NCI-H524 treated with DMSO at 0.1 percent for 48 hours (cell line): ENCODE data around the gene NYAP2.
A peak's percentile ranks its signal among the peaks of the same experiment; 100 is the strongest.

ENCODE experiments used
- DNase-seq: peaks from one replicate; lab custom pipeline; 2025; lab: John Stamatoyannopoulos, UW

Gene NYAP2

DNA sequence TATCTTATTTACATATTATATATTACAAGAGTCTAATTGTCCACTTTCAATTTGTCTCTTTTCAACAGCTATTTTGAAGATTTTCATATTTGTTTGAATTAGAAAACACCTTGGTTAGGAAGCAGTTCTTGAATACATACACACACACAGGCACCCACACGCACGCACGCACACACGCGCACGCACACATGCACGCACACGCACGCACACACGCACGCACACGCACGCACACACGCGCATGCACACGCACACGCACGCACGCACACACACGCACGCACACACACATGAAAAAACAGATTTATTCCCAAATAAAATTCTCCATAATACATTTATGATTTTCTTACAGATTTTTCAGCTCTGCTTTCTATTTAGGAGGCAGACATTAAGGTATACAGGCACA lies 220.7 kb downstream of the NYAP2 start:
- DNase-seq: no peak

DNA sequence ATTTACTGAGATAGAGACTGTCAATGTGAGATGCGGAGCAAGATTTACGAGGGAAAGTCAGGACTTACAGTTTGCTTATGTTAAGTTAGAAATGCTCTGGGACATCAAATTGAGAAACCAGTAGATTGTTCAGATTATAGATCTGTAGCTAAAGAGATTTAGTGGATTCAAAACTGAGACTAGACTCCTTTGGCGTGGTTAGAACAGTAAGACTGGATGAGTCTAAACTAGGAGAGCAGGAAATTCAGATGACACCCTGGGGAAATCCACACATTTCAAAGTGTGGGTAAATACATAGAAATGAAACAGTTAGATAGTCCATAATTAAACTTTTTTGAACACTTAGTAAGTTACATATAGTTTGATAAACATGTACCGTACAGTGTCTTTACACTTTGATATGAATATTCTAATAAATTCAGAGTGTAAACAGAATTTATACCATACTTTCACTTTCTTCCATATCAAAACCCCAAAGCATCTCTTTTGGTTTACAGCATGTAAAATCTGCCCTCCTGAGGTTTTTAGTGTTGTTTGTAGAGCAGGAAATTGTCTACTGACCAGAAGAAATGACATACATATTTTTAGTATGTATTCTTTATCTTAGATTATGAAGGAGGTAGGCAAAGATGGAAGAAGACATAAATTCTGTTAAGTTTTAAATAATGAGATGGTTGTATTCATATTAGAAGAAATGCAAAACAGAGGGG lies 231.5 kb downstream of the NYAP2 start:
- no peak for DNase-seq

DNA sequence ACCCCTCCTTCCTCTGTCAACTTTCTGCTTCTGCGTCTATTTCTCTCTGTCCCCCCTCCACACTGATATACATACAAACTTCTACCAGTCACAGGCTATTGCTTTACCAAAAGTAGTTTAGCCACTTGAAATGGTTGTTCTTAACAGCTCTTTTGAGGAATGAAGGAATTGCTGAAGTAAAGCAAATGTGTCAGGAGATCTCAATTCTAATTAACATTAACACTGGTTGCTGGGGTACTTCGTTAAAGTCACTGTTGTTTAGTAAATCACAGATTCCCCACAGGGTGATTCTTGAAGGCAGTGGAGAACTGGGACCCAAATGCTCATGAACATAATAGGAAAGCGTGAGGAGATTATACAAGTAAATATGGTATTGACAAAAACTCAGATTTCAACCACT lies 232.8 kb downstream of the NYAP2 start:
- no peak for DNase-seq

DNA sequence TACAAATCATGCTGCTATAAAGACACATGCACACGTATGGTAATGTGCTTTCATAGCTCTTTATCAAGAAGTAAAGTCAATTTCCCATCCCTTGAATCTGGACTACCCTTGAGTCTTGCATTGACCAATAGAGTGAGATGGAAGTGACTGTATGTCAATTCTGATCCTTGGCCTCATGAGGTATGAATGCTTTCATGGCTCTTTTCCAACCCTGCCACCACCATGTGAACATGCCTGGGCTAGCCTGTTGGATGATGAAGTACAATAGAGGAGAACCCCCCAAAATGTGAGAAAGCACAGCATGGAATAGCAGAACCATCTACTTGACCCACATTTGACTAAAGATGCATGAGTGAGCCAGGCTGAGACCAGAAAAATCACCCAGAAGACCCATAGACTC lies 237.0 kb downstream of the NYAP2 start:
- DNase-seq: no peak

DNA sequence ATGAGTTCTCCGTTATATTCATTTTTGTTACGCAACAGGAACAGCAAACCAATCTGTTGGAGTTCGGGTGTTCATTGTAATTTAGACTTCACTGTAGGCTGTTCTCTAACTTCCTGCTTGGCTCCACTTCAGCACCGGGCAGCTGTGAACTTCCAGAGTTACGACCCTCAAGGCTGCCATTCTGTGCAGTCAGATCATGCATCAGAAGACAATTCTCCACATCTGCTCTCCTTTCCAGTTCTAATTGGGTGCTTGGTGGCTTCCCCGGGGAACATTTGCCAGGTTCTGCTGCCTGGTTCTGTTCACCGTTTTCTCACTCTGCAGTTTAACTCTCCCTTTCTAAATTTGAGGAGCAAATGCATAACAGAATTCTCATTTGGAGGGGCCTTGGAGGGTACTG lies 237.7 kb downstream of the NYAP2 start:
- DNase-seq: no peak

DNA sequence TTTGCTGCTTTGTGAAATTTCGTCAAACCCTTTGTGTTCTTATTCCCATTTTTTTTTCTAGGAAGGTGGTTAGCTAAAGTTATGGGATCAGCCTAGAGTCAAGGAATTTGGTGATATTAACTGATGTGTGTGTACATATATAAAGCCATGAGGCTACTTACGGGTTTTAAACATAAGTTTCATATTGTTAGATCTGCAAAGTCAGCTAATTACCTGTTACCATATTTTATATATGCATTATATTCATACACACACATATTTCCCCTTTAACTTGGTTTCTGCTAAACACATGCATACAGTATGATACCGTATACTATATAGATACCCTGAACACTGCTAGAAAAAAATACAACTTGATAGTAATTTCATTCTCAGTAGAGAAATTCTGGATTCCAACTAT lies 241.0 kb downstream of the NYAP2 start:
- DNase-seq: no peak

DNA sequence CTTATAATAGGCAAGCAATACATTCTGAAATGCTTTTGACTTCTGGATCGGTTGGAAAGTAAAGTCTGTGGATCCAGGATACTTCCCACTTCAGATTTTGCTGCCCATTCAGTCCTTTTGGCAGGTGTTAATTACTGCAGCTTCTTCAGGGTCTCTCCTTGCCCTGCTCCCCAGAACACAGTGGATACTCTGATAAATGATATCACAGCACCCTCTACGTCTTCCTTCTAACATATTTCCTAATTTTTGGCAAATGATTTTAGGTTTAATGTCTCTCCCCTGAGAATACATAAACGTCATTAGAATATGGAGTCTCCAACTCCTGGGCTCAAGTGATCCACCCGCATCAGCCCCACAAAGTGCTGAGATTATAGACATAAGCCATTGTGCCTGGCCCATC lies 249.8 kb downstream of the NYAP2 start:
- no peak for DNase-seq

DNA sequence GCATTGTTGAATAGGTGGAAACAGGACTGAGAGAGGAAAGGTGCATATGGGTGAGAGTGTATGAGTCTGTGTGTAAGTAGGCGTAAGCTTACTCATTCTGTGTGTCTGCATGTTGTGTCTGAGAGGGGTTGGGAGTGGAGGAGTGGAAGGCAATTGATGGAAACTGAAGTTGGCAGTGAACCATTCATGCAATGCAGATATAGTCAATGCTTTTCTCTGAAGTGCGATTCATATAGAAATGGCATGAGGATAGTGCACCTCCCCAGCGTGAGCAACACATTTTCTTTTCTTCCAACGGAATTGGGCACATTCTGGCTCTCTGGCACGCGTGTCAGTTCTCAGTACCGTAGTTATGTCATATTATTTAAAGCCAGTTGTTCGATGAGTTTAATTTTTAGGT lies 250.5 kb downstream of the NYAP2 start:
- no peak for DNase-seq

DNA sequence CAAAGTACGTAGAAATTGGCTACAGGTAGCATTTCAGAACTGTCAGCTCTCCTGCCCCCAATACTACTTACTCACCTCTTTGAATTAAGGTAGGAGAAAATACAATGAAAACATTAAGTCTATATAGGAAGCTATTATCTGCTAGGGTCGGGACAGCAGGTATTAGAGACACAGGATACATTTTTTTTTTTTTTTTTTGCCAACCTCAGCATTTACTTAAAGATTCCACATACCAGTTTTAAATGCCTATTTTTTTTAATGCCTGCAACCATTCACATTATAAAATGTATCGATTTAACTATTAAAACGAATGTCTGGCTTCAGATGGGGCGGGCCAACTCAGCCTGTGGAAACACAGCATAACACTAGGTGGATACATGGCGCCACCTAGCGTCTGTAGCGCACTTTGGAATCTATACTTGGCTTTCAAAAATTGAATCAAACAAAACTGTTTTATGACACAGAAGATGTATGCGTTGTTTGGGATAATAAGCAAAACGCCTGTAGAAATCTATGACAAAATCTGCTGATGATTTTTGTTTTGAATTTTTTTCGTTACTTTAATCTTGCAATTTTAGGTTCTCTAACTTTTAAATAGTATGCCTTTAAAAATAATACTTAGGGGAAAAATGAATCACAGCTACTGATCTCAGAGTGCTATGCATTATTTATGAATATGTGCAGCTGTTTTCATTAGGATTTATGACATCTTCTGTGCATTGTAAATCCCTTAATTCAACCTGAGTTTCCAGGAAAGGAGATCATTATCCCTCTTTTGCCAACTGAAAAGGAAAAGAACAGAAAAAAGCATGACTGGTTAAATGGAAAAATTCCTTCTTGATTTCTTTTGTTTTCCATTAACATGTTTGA lies 261.0 kb downstream of the NYAP2 start:
- peak; percentile 19 for DNase-seq

DNA sequence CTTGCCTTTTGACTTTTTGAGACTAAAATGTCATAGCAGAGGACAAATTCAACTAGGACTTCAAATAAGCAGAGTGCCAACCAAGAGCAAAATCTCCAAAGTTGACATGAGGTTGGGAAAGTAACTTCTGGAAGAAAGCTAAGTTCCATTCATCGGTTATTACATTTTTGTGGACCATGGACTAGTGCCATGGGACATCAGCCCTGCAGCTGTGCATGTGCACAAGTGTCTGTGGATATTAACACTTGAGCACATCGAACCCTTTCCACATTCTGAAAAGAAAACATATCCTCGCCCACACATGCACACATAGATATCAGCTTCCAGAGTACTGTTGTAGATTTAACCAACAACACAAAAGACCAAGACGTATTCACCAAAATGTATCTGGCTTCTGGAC lies 262.6 kb downstream of the NYAP2 start:
- no peak for DNase-seq

DNA sequence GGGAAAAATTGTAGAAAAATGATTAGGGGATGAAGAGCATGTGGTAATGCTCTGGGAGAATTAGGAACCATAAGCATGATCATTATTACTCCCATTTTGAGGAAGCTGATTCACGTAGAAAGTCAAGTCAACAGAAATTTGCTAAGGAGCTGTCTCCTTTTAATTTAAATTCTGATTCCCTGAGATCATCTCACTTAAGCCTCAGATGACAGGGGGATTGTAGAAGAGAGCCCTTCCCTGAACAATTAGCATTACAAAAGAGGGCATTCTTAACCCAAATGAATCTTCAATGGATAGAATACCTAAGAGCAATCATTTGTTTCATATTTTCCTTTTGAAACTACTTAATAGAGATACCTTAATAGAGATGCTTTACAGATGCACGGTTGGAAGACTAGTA lies 267.9 kb downstream of the NYAP2 start:
- no peak for DNase-seq

DNA sequence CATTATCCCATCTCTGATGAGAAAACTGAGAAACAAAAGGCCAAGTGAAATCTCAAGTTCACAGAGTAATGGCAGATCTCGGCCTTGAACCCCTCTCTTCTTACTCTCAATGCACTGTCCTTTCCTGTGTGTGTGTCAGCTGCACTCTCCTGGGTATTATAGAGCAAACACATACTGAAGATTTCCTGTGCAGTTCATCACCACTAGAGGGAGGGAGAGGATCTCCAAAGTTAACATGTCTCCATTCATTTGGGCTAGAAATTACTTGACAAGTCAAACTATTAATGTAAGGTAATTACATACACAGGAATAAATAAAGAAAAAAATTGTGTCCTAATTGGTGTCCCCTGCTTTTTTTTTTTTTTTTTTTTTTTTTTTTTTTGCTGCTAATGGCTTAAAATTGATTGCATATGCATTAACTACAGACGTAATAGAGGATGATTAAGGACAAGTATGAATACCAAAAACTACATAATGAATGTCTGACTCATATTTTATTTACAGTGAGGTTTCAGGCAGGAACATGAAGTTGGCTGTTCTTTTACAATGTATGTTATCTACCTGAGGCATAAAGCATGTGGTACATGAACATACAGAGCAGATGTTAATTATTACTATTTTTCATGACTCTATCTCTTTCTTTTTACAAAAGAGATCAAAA lies 269.2 kb downstream of the NYAP2 start:
- no peak for DNase-seq

DNA sequence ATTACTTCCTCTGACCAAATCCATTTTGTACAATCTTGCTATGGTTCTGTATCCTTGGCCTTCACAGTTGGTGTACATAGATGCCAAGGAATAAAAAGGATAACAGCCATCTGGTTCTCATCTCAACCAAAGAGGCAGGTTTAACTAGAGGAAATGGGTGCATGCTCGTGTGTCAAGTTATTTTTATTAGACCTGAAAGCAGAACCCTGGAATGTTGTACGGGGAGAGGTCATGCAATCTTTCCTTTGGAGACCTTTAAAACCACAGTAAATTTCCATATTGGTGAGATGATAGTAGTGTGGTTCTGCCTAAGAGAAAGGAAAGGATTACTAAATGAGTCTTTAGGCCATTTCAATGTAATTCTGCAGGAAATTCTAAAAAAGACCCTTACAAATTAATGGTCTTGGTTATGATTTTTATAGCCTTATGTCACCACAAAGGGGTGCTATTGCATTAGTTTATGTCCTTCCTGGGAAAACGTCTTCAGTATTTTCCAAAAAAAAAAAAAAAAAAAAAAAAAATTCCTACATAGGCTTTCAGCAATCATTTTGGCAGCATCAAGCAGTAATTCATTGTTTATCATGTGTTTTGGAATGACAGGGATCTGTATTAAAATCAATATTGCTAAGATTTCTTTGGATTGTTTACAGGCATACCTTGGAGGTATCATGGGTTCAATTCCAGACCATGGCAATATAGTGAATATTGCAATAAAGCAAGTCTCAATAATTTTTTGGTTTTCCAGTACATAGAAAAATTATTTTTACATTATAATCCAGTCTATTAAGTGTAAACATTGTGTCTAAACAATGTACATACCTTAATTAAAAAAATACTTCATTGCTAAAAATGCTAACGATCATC lies 270.8 kb downstream of the NYAP2 start:
- DNase-seq: no peak

DNA sequence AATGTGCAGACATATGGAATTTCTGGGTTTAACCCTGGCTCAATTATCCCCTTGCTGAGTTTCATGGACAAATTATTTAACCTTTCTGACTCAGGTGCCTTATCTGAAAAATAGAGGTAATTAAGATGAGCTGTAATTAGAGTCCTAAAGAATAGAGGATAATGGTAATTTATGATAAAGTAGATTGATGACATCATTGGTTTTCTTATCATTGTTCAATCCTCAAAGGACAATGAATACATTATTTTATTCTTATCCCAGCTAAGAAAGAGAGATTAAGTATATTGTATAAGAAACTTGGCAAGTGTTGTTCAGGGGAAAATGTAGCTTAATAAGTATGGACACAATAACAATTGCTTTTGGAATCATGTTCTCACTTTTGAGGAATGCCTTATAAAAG lies 279.3 kb downstream of the NYAP2 start:
- DNase-seq: no peak

DNA sequence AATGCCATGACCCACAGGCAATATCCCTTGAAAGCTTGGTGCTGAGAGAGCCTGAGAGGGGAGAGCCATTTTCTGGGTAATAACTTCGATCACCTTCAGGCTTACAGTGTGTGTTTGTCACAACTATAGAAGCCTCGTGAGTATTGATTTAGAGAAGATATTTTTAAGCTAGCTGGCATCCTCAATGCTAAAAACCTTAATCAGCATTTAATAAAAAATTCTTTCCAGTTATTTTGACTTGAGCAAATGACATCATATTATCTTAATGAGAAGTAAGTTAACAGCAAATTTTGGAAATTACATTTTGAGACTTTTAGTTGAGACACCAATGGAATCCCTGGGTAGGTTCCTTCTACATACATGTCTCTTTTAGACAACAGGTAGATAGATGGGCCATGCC lies 283.7 kb downstream of the NYAP2 start:
- DNase-seq: no peak

DNA sequence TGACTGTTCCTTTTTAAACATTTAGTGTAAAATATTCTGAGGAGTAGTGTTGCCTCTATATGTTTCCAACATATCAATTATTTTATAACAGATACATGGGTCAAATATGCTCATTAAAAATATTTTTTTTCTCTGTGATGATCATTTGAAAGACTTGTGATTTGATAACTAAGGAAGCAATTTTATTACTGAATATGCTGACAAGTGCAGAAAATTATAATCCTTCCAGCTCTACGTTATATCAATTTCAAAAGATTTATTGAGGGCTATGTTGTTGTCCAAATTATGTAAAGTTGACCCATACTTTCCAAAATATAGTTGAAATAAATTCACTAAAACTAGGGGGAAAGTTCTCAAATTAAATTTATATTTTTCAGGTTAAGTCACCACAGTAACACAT lies 290.6 kb downstream of the NYAP2 start:
- no peak for DNase-seq

DNA sequence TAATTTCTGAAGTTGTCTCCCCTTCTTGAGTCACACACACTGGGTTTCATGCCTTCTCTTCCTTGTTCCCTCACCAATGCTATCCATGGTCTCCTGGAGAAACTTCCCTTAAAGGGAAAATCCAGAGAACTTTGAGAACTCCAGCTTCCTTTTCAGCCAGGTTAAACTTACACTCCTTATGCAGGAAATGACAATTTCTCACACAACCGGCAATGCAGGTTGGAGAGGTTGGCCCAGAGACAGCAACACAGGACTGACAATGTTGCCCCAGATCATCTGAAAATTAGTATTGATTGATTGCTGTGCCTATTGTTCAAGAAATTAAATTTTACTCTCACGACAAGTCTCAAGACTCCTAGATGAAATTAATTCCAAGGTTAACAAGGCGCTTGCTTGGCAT lies 292.2 kb downstream of the NYAP2 start:
- no peak for DNase-seq

DNA sequence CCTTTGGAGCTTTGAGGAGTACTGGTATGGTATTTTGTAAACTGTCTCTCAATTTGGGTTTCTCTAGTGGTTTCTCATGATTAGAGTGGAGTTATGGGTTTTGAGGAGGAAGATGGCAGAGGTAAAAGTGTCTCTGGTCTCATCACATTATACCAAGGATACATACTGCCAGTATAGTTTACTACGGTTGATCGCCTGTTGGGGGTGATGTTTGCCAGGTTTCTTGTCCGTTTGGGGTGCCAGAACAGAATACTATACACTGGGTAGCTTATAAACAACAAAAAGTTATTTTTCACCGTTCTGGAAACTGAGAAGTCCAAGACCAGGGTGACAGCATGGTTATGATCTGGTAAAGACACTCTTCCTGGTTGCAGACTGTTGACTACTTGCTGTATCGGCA lies 293.7 kb downstream of the NYAP2 start:
- no peak for DNase-seq

DNA sequence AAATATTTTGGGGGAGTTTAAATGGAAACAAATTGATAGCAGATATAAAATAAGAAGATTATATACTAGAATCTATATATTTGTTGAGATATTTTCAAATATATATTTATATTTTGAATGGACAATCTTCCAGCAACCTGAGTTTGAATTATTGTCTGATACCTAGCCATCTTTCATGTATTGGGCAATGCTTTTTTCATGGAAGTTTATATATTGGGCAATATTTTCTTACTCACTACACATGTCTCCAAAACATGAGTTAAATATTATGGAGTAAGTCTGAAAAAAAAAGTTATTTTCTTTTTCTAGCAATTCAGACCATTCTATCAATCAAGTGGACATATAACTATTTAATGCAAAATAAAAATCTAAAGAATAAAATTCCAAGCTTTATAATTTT lies 295.2 kb downstream of the NYAP2 start:
- no peak for DNase-seq

DNA sequence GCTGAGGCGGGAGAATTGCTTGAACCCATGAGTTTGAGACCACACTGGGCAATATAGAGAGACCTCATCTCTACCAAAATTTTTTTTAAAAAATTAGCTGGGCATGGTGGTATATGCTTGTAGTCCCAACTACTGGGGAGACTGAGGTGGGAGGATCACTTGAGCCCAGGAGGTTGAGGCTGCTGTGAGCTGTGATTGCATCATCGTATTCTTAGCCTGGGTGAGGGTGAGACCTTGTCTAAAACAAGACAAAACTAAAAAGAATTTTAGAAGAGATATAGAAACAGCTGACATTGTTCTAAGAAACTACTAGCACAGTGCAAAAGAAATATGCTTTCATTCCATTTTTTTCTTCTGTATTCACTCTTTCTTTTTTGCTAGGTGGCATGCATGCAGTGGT lies 298.4 kb downstream of the NYAP2 start:
- DNase-seq: no peak
